ENCODE measurements around the gene ZBTB17. TPM values are rescaled to one million over a fixed set of nuclear protein-coding genes. Genes with fewer than 3 reads are reported as not detected.

ZBTB17 gene
- total and polyA plus RNA-seq, 2 of the 8 experiments (the other 6 are each of a cell fraction or from before 2014, with no cell fraction given) = 24.7 to 36.2 TPM

GRCh38 chr1:16021681-16022080, 45.8 kb upstream of the ZBTB17 start, which contains the start of gene CLCNKA:
CLCNKA (plus strand) TSS chr1:16022036; CDS start chr1:16022620, 584 bp downstream.
- H3K4me3 ChIP-seq (ENCODE audit: extremely low read depth in 1 of 4, insufficient read depth in 2 of 4, low read depth in 3 of 4, low read length in 4 of 4) = no peak within 1 kb of the TSS
- no peak within 1 kb of the TSS for H4K91ac ChIP-seq (replicated peaks; ENCODE audit: insufficient read length, low read length)
- H3K23ac ChIP-seq (ENCODE audit: insufficient read length) = no peak within 1 kb of the TSS
- WGBS, 2 experiments (ENCODE audit: extremely low coverage in 1 of 2, insufficient coverage in 1 of 2, insufficient read length in 1 of 2, insufficient replicate concordance in 2 of 2, low coverage in 1 of 2, low lambda C conversion rate in 2 of 2, missing lambda C conversion rate in 1 of 2) = 69% methylated on average over 6 of the region's 6 CpGs; no CpG with 5 or more reads in 1 of the 2 experiments
- no peak within 1 kb of the TSS for H4K5ac ChIP-seq (ENCODE audit: insufficient read length, low read depth, low read length)
- no peaks in the 10 kb centered on the region for H3K79me2 ChIP-seq (ENCODE audit: control insufficient read depth in 1 of 2, insufficient read depth in 2 of 2, low read length in 2 of 2)
- no peak within 1 kb of the TSS for H3K9ac ChIP-seq (replicated peaks in 1 of 4; ENCODE audit: extremely low read depth in 1 of 4, low read depth in 3 of 4, low read length in 3 of 4)
- H3K14ac ChIP-seq (ENCODE audit: insufficient read length) = no peak within 1 kb of the TSS
- no peaks in the 10 kb centered on the region for H3K79me1 ChIP-seq (ENCODE audit: low read depth, low read length)
- no peak within 1 kb of the TSS for H3K4me2 ChIP-seq (ENCODE audit: insufficient read depth in 1 of 2, low read depth in 2 of 2, low read length in 2 of 2)
- peaks cover 0 to 13% (median 8%) of the 10 kb centered on the region in 4 experiments; a peak in 5 of 7 replicates for H3K4me1 ChIP-seq (replicated peaks in 1 of 4; ENCODE audit: control insufficient read depth in 3 of 4, insufficient read depth in 4 of 4, low read length in 3 of 4)
- no peaks in the 10 kb centered on the region for H4K20me1 ChIP-seq (replicated peaks in 1 of 2; ENCODE audit: control insufficient read depth in 1 of 2, insufficient read depth in 2 of 2, low read length in 2 of 2)
- ChIA-PET POLR2A (ENCODE audit: partially characterized antibody) (interaction anchor here (0.6 to 1.1 kb wide), 3 partner anchors 9 to 1150 kb away, joined by 3 read pairs; no protein-coding TSS in a partner anchor), CTCF (ENCODE audit: partially characterized antibody) (interaction anchor here (6.6 to 6.7 kb wide), 2 partner anchors 11 to 12 kb away, joined by 41 to 74 read pairs; no protein-coding TSS in a partner anchor)
- no peaks in the 10 kb centered on the region for H3K23me2 ChIP-seq (ENCODE audit: low read depth, low read length)
- no peak for DNase-seq (ENCODE audit: low read depth in 1 of 2, low spot score in 2 of 2)
- no peak within 1 kb of the TSS for H3K18ac ChIP-seq (ENCODE audit: extremely low read depth, low read length)
- H3K4ac ChIP-seq (replicated peaks; ENCODE audit: insufficient read length, low read depth, low read length) = no peak within 1 kb of the TSS
- peaks cover 0 to 7% (median 2%) of the 10 kb centered on the region in 4 experiments; a peak in 3 of 7 replicates for H3K27me3 ChIP-seq (replicated peaks in 1 of 4; ENCODE audit: control insufficient read depth in 3 of 4, extremely low read depth in 1 of 4, insufficient read depth in 3 of 4, low read length in 3 of 4)
- no peak within 1 kb of the TSS for H2BK15ac ChIP-seq (ENCODE audit: low read length)
- no peak for FAIRE-seq
- no peak within 1 kb of the TSS; the same call in 1 of the 2 replicates for H2BK12ac ChIP-seq (ENCODE audit: low read depth, low read length)
- no peak within 1 kb of the TSS for H2BK20ac ChIP-seq (ENCODE audit: low read length)
- H3K56ac ChIP-seq (replicated peaks; ENCODE audit: insufficient read length, low read depth, low read length) = no peak within 1 kb of the TSS
- no peak within 1 kb of the TSS; the same call in 1 of the 2 replicates for H4K8ac ChIP-seq (ENCODE audit: extremely low read depth, insufficient read depth, low read length)
- H2BK120ac ChIP-seq (replicated peaks; ENCODE audit: low read depth, low read length) = no peak within 1 kb of the TSS
- no peak within 1 kb of the TSS for H2AK5ac ChIP-seq (ENCODE audit: low read depth, low read length)
- H3K9me3 ChIP-seq (ENCODE audit: insufficient read depth in 2 of 2, low read depth in 1 of 2, low read length in 1 of 2) = no peaks in the 10 kb centered on the region
- no peak within 1 kb of the TSS for H3K27ac ChIP-seq (ENCODE audit: low read depth, low read length)
- H2AFZ ChIP-seq (ENCODE audit: low read length) = no peak within 1 kb of the TSS
- no peaks in the 10 kb centered on the region for H3K36me3 ChIP-seq (ENCODE audit: control insufficient read depth in 2 of 4, insufficient read depth in 4 of 4, low read length in 3 of 4)
- H2BK5ac ChIP-seq (ENCODE audit: low read depth, low read length) = 0 out of 2 replicates have a peak within 1 kb of the TSS, but pooled peaks have one; percentile 73
- TF ChIP-seq CTCF (IDR thresholded peaks at IDR 0.05; ENCODE audit: control extremely low read depth in 1 of 3, insufficient read depth in 1 of 3, low read depth in 1 of 3, low read length in 3 of 3) (no peak), KDM1A (IDR thresholded peaks at IDR 0.05; ENCODE audit: borderline replicate concordance, low read length) (no peak), EZH2 (IDR thresholded peaks at IDR 0.05; ENCODE audit: low read depth, low read length, severe bottlenecking) (no peak), TEAD4 (IDR thresholded peaks at IDR 0.05; ENCODE audit: low read depth, low read length) (no peak), FOSL1 (IDR thresholded peaks at IDR 0.05; ENCODE audit: insufficient read depth, low read depth, low read length) (no peak), SIX5 (IDR thresholded peaks at IDR 0.05; ENCODE audit: low read depth, low read length) (no peak), GABPA (IDR thresholded peaks at IDR 0.05; ENCODE audit: borderline replicate concordance, insufficient read depth, low read length) (no peak), E2F6 (IDR thresholded peaks at IDR 0.05) (no peak), RBBP5 (IDR thresholded peaks at IDR 0.05; ENCODE audit: borderline replicate concordance, low read depth, low read length) (no peak)

All from H1 (cell line).